ENCODE results near the gene KCNQ1. TPM values are rescaled to one million over a fixed set of nuclear protein-coding genes. Genes with fewer than 3 reads are reported as not detected.
A peak's percentile ranks its signal among the peaks of the same experiment; 100 is the strongest.

The KCNQ1 gene
- total and polyA plus RNA-seq, 2 of the 13 experiments (the other 11 are each of a cell fraction or from before 2014, with no cell fraction given), result 0.02 to 0.08 TPM

DNA sequence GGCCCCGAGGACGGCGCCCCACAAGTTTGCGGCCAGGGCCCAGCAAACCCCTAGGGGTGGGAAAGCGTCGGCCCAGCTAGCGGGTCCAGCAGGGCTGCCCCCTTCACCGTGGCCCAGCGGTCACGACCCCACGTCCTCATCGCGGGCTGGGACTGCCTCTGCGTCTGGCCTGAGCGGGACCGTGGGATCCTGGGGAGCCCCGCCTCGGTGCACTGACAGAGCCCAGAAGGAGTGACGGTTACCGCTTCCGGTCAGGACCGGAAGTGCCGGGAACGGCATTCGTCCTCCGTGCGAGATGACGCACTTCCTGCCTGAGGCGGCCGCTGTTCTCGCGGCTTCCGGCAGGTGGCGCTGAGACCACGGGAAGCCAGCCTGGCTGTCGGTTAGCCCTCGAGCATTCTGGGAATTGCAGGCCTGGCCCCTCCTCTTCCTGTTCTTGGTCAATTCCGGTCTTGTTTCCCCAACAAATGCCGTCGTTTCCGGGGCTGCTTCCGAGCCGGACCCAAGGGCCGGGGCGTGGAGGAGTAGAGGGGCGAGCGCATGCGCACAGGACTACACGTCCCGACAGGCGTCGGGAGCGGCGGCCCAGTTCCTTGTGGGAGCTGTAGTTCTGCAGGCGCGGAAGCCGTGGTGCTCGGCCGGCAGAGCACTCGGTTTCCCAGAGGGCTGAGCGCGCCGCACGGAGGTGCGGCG is 44.6 kb upstream of the KCNQ1 start, which contains the start of gene TSSC4 (continued):
- TF ChIP-seq ZNF761 (CRISPR knock-in tag; conservative IDR thresholded peaks at IDR 0.05), result peak; percentile 38
- TF ChIP-seq, protein P1, sequence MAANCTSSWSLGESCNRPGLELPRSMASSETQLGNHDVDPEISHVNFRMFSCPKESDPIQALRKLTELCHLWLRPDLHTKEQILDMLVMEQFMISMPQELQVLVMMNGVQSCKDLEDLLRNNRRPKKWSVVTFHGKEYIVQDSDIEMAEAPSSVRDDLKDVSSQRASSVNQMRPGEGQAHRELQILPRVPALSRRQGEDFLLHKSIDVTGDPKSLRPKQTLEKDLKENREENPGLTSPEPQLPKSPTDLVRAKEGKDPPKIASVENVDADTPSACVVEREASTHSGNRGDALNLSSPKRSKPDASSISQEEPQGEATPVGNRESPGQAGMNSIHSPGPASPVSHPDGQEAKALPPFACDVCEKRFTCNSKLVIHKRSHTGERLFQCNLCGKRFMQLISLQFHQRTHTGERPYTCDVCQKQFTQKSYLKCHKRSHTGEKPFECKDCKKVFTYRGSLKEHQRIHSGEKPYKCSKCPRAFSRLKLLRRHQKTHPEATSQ (CRISPR knock-in tag; IDR thresholded peaks at IDR 0.05; ENCODE audit: borderline replicate concordance), result no peak
- TF ChIP-seq, protein P2, sequence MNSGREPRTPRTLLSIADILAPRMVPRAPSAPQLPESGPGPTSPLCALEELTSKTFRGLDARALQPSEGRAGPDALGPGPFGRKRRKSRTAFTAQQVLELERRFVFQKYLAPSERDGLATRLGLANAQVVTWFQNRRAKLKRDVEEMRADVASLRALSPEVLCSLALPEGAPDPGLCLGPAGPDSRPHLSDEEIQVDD (CRISPR knock-in tag; IDR thresholded peaks at IDR 0.05; ENCODE audit: borderline replicate concordance), result no peak
- peak; percentile 94 for TF ChIP-seq ATF1 (CRISPR knock-in tag; IDR thresholded peaks at IDR 0.05)
- TF ChIP-seq, protein P3, sequence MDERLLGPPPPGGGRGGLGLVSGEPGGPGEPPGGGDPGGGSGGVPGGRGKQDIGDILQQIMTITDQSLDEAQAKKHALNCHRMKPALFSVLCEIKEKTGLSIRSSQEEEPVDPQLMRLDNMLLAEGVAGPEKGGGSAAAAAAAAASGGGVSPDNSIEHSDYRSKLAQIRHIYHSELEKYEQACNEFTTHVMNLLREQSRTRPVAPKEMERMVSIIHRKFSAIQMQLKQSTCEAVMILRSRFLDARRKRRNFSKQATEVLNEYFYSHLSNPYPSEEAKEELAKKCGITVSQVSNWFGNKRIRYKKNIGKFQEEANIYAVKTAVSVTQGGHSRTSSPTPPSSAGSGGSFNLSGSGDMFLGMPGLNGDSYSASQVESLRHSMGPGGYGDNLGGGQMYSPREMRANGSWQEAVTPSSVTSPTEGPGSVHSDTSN (CRISPR knock-in tag; IDR thresholded peaks at IDR 0.05), result no peak
- no peak; the same call in 1 of the 2 replicates for TF ChIP-seq ZSCAN22 (CRISPR knock-in tag; IDR thresholded peaks at IDR 0.05)
- TF ChIP-seq BRCA1 (CRISPR knock-in tag; IDR thresholded peaks at IDR 0.05), result peak; percentile 79; the same call in 1 of the 2 replicates
- TF ChIP-seq TRIM24 (CRISPR knock-in tag; IDR thresholded peaks at IDR 0.05), result no peak
- TF ChIP-seq, protein P4, sequence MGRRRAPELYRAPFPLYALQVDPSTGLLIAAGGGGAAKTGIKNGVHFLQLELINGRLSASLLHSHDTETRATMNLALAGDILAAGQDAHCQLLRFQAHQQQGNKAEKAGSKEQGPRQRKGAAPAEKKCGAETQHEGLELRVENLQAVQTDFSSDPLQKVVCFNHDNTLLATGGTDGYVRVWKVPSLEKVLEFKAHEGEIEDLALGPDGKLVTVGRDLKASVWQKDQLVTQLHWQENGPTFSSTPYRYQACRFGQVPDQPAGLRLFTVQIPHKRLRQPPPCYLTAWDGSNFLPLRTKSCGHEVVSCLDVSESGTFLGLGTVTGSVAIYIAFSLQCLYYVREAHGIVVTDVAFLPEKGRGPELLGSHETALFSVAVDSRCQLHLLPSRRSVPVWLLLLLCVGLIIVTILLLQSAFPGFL (CRISPR knock-in tag; IDR thresholded peaks at IDR 0.05), result no peak; the same call in 1 of the 2 replicates
- TF ChIP-seq ZFP90 (CRISPR knock-in tag; IDR thresholded peaks at IDR 0.05; ENCODE audit: borderline replicate concordance), result no peak; the same call in none of the 2 replicates
- no peak; the same call in 1 of the 2 replicates for TF ChIP-seq ZNF777 (CRISPR knock-in tag; IDR thresholded peaks at IDR 0.05)
- TF ChIP-seq, protein P5, sequence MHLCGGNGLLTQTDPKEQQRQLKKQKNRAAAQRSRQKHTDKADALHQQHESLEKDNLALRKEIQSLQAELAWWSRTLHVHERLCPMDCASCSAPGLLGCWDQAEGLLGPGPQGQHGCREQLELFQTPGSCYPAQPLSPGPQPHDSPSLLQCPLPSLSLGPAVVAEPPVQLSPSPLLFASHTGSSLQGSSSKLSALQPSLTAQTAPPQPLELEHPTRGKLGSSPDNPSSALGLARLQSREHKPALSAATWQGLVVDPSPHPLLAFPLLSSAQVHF (CRISPR knock-in tag; IDR thresholded peaks at IDR 0.05), result no peak
- peak in 1 of 2 experiments; percentile 80; a peak in 2 of 4 replicates for TF ChIP-seq KLF16 (CRISPR knock-in tag; IDR thresholded peaks at IDR 0.05)
- TF ChIP-seq, protein P6, sequence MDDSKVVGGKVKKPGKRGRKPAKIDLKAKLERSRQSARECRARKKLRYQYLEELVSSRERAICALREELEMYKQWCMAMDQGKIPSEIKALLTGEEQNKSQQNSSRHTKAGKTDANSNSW (CRISPR knock-in tag; IDR thresholded peaks at IDR 0.05; ENCODE audit: borderline replicate concordance), result 0 out of 2 replicates have a peak, but pooled peaks have one; percentile 50
- TF ChIP-seq ZBTB42 (CRISPR knock-in tag; IDR thresholded peaks at IDR 0.05), result peak; percentile 50; the same call in 1 of the 2 replicates
- TF ChIP-seq TMF1 (CRISPR knock-in tag; IDR thresholded peaks at IDR 0.05; ENCODE audit: low read depth), result no peak
- TF ChIP-seq DNMT1 (CRISPR knock-in tag; IDR thresholded peaks at IDR 0.05), result peak; percentile 83
- TF ChIP-seq, protein P7, sequence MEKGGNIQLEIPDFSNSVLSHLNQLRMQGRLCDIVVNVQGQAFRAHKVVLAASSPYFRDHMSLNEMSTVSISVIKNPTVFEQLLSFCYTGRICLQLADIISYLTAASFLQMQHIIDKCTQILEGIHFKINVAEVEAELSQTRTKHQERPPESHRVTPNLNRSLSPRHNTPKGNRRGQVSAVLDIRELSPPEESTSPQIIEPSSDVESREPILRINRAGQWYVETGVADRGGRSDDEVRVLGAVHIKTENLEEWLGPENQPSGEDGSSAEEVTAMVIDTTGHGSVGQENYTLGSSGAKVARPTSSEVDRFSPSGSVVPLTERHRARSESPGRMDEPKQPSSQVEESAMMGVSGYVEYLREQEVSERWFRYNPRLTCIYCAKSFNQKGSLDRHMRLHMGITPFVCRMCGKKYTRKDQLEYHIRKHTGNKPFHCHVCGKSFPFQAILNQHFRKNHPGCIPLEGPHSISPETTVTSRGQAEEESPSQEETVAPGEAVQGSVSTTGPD (CRISPR knock-in tag; IDR thresholded peaks at IDR 0.05), result no peak
- TF ChIP-seq ZSCAN21 (CRISPR knock-in tag; IDR thresholded peaks at IDR 0.05; ENCODE audit: borderline replicate concordance), result peak; percentile 34; the same call in 1 of the 2 replicates
- TF ChIP-seq ARNTL (CRISPR knock-in tag; IDR thresholded peaks at IDR 0.05), result no peak; the same call in 1 of the 2 replicates
- peak; percentile 73 for TF ChIP-seq FOXA3 (CRISPR knock-in tag; IDR thresholded peaks at IDR 0.05)
- TF ChIP-seq, protein P8, sequence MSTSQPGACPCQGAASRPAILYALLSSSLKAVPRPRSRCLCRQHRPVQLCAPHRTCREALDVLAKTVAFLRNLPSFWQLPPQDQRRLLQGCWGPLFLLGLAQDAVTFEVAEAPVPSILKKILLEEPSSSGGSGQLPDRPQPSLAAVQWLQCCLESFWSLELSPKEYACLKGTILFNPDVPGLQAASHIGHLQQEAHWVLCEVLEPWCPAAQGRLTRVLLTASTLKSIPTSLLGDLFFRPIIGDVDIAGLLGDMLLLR (CRISPR knock-in tag; IDR thresholded peaks at IDR 0.05), result peak; percentile 74; the same call in 1 of the 2 replicates

All from HepG2 (cell line).